ENCODE measurements around the gene CHD9NB. TPM values are rescaled to one million over a fixed set of nuclear protein-coding genes. Genes with fewer than 3 reads are reported as not detected.
"Not testable (repeated sequence)": the region's sequence is repeated elsewhere in the genome, so short reads cannot be mapped to it uniquely, and the experiment has no call there.

The CHD9NB gene
- total RNA-seq, 1 donor from 2014 or later, result 0.86 TPM

DNA sequence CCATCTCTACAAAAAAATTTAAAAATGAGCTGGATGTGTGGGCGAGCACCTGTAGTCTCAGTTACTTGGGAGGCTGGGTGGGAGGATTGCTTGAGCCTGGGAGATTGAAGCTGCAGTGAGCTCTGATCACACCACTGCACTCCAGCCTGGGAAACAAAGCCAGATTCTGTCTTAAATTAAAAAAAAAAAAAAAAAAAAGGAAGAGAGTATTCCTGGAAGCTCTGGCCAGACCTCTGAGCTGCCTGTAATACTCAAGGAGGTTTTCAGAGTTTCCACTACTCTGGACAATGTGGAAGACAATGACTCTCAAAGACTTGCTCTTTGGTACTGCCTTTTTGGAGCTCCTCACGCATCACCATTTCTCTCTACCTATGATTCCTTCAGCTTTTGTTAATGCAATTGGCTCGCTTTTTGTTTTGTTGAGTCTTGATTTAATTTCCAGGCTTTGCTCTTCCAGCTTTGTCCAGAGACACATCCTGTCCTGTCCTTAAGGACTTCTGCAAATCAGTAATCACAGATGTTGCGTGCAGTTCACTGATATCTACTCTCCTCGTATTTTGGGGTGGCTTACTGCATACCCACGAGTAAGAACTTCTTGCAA is 12.9 kb upstream of the CHD9NB start:
- no peak for DNase-seq
- ATAC-seq (ENCODE audit: poor library complexity), result peak; percentile 64
- intact Hi-C loops (cut with DNase I), result no loop called here

DNA sequence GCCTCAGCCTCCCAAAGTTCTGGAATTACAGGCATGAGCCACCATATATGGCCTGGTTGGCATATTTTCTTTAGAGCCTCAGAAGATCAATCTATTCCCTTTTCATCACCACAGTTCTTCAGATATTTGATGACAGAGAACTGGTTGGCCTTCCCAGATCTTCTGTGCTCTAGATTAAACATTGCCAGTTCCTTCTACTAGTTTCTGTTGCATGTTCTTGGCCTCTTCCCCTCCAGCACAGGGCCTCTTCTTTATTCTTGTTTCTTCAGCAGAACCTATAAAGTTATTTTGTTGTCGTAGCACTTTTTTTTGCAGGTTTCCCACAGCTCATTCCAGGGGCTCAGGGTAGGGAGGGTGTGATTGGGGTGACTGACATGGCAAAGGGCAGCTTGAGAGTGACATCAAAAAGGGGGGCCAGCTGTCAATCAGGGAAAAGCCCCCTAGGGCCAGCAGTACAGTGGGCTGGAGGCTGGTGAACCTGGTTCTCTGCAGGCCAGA is 11.4 kb upstream of the CHD9NB start:
- DNase-seq (no peak), ATAC-seq (ENCODE audit: poor library complexity) (peak; percentile 24)
- intact Hi-C loops (cut with DNase I), result no loop called here

DNA sequence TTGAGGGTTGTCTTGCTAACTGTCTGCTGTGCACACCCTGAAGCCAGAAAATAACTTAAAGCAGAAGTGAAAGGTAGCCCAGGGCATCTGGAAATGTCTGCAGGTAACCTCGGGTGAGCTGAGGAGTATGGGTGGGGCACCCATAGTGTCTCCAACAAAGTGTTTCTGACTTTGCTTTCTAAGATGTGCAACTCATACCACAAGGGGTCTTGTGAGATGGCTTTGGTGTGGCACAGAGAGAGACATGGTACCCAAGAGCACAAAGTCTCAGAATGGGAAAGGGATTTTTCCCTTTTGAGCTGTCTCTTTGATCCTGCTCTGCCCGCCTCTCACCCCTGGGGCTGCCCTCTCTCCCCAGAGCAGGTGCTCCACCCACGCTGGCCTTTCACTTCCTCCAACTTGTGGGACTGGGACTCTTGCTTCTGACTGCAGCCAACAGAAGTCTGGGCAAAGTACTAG is 9.0 kb upstream of the CHD9NB start:
- DNase-seq (peak; percentile 62), ATAC-seq (ENCODE audit: poor library complexity) (peak; percentile 57)
- intact Hi-C loops (cut with DNase I), result no loop called here

DNA sequence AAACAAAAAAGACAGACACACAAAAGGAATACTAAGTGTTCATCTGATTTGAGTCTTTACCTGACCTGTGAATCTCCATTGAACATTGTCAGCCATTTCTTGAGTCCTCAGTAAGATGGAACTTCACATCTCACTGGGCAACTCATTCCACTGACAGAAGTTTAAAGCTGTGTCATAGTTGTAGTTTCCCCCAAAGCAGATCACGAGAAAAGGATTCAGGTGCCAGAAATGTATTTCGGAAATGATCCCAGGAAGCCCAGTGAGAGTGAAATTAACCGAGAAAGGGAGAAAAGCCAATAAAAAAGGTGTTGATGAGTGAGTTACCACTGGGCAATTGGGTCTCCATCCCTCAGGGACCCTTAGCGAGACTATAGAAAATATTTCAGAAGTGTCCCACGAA is 8.6 kb upstream of the CHD9NB start:
- ATAC-seq (ENCODE audit: poor library complexity) (no peak), DNase-seq (no peak)
- intact Hi-C loops (cut with DNase I), result no loop called here

DNA sequence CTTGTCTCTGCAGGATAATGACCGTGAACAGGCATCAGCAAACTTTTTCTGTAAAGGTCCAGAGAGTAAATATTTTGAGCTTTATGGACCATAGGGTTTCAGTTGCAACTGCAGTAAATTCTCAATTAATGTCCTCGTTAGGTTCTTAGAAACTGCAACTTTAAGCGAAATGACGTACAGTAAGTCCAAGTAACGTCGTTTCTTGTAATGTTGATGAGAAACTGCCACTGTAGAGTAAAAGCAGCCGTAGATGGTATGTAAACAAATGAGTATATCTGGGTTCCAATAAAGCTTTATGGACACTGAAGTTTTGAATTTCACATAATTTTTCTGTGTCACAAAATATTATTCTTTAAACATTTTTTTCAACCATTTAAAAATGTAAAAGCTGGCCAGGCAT is 7.0 kb upstream of the CHD9NB start:
- intact Hi-C loops (cut with DNase I), result loop anchor here (5.0 to 10.0 kb wide), 4 partner anchors 33 to 225 kb away; no protein-coding TSS in a partner anchor
- ATAC-seq (ENCODE audit: poor library complexity) (no peak), DNase-seq (no peak)

DNA sequence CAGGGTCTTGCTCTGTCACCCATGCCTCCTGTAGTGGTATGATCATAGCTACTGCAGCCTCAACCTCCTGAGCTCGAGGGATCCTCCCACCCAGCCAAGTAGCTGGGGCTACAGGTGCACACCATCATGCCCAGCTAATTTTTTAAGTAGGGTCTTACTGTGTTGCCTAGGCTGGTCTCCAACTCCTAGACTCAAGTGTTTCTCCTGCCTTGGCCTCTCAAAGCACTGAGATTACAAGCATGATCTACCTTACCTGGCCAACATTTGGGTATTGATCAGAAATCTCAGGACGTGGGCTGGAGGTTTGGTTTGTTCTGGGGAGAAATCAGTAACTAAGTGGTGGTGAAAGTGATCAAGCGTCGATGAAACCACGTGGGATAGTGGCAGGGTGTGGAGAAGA is 6.2 kb upstream of the CHD9NB start:
- intact Hi-C loops (cut with DNase I), result loop anchor here (5.0 to 10.0 kb wide), 4 partner anchors 33 to 226 kb away; no protein-coding TSS in a partner anchor
- ATAC-seq (ENCODE audit: poor library complexity) (no peak), DNase-seq (no peak)

DNA sequence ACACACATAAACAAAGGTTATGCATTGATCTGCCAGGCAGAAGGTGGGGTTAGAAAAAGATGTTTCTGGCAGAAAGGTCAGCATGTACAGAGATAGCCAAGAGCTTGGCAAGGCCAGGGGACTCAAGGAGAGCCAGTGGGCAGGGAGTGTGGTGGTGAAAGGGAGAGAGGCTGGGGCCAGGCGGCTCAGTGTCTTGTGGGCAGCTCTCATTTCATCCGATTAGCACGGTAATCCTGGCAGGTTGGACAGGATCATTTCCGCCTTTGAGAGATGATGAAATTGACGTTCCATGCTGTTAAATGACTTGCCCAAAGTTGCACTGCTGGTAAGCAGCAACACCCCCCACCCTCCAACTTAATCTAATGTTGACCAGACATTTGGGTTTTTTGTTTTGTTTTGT is 5.7 kb upstream of the CHD9NB start:
- ATAC-seq (ENCODE audit: poor library complexity) (no peak), DNase-seq (no peak)
- intact Hi-C loops (cut with DNase I), result loop anchor here (5.0 to 10.0 kb wide), 4 partner anchors 34 to 226 kb away; no protein-coding TSS in a partner anchor

DNA sequence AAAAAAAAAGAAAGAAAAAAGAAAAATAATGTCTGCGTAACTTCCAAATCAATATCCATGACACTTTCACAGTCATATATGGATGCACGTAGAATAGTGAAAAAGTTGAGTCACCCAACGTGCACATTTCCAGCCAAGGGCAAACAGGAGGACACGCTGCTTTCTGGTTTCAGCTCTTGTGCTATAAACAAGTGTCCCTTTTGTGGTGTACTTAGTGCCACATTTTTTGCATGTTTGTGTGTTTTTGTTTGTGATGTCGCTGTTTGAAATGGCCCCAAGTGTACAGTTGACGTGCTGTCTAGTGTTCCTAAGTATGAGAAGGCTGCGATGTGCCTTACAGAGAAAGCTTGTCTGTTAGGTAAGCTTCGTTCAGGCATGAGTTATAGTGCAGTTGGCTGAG is 5.0 kb upstream of the CHD9NB start:
- DNase-seq (no peak), ATAC-seq (ENCODE audit: poor library complexity) (no peak)
- intact Hi-C loops (cut with DNase I), result loop anchor here (5.0 to 10.0 kb wide), 4 partner anchors 35 to 227 kb away; no protein-coding TSS in a partner anchor

DNA sequence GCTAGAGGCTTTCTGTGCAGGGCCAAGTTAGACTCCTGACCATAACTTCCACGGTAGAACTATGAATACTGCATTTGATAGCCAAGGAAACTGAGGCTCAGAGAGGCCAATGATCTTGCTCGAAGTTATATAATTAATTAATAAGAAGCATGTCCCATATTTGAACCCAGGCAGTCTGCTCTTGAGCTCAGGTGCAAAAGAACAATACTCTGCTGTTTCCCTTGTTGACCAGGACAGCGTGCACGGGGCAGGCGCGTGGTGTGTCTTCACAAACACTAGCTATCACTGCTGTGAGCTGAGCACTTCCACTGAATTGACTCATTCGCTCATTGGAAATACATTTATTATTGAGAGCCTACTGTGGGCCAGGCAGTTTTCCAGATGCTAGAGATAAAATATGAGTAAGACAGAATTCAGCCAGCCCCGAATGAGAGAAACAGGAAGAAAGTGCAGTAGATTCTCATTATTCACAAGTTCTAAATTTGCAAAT is 3.7 kb upstream of the CHD9NB start:
- ATAC-seq (ENCODE audit: poor library complexity), result no peak
- DNase-seq, result no peak
- intact Hi-C loops (cut with DNase I), result loop anchor here (5.0 to 10.0 kb wide), 4 partner anchors 36 to 228 kb away; no protein-coding TSS in a partner anchor

DNA sequence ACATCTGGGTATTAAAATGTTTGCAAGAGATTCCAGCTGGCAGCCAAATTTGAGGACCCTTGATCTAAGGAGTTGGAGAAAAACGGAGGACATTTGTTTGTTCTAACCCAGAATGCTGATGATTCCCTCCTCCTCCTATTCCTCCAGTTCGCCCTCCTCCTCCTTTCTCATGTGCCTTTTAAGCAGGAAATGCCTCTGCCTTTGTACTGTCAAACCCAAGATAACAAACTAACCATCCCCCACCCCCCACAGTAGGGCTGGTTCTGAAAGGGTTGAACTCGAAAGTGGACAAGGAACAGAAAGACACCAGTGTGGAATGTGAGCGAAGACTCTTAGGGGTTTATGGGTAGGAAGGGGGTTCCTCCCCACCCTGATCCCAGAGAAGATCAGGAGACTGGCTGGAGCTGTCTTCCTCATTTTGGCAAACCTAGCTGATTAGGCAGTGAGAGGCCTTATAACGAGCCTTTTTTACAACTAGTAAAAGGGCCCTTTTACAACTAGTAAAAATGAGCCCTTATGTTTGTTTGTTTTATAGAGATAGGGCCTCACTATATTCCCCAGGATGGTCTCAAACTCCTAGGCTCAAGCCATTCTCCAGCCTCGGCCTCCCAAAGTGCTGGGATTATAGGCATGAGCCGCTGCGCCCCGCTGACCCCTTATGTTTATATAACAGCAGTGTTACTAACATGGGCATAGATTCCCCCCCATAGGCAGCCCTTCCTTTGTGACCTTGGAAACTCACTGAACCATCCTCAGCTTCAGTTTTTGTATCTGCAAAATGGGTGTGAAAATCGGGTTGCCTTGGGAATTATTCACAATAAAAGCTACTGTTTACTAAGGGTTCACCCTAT is 3.1 kb upstream of the CHD9NB start:
- DNase-seq (no peak), ATAC-seq (ENCODE audit: poor library complexity) (peak; percentile 36)
- intact Hi-C loops (cut with DNase I), result loop anchor here (2.0 to 10.0 kb wide), 5 partner anchors 37 to 229 kb away; no protein-coding TSS in a partner anchor

DNA sequence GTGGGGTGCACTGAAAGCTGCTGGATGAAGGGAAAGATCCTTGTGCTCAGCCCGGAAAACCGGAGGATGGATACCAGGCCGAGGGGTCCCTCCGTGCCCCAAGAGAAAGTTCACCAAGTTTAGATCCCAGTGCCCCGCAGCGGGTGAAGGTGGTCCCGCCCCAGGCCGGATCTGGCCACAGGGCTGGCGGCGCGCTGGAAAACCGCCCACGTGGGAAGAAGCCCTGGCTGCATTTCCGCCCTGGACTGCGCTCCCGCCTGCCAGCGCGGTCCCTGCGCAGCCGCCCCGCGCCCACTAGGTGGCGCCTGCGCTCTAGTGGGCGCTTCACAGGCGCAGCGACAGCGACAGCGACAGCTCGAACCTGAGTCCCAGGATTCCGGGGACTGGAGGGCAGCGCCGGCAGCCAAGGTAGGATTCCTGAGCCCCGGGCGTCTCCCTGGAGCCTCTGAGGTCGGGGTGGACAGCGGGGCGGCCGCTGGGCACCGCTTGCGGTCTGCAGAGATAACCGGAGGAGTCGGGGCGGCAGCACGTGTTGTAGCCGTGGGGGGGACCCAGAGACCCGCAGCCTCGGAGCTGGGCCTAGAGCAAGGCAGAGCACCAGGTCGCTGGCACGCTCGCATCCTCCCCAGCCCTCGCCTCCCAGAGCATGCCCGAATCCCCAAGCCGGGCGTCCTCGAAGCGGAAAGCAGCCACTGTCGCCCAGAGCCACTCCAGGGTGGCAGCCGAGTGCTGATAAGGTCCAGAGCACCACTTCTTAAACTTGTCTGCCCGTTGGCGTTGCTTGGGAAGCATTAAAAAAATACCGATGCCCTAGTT is 2.2 kb upstream of the CHD9NB start, which contains the start of gene CHD9:
Gene CHD9, plus strand, starts transcription at position 322 of the 816 bp plus-strand sequence. CDS start 101,099 bp downstream, outside the sequence.
- DNase-seq, result peak; percentile 91

DNA sequence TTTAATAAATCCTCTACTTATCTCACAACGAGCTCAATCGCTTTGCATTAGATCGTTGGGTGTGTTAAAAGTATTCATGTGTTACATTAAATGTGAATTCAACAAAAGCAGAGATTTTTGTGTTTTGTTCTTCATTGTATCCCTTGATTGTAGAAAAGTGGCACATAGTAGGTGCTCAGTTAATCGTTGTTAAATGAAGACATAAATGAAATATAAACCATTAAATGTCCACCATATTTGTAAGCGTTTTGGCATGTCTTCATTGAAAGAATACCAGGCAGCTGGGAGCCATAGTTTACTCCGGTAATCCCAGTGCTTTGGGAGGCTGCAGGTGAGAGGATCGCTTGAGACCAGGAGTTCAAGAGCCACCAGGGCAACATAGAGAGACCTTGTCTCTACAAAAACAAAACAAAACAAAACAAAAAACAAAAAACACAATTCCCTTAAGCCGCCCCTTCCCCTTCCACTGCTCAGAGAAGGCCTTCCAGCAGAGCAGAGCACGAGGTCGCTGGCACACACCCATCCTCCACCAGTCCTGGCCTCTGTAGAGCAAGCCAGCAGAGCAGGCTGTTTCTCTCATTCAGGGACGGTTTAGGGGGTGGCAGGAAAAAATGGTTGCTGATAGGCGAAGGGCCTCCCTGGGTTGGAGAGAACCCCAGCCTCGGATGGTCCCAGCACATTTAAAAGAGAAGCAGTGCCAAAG is 1.4 kb upstream of the CHD9NB start:
- intact Hi-C loops (cut with DNase I), result loop anchor here (2.0 to 10.0 kb wide), 3 partner anchors 77 to 231 kb away; no protein-coding TSS in a partner anchor
- DNase-seq, result peak; percentile 78

More for the DNA sequence above, 2.2 kb upstream of the CHD9NB start, which contains the start of gene CHD9:
- peak; percentile 96 for ATAC-seq (ENCODE audit: poor library complexity)
- intact Hi-C loops (cut with DNase I), result loop anchor here (2.0 to 10.0 kb wide), 5 partner anchors 37 to 230 kb away; no protein-coding TSS in a partner anchor

DNA sequence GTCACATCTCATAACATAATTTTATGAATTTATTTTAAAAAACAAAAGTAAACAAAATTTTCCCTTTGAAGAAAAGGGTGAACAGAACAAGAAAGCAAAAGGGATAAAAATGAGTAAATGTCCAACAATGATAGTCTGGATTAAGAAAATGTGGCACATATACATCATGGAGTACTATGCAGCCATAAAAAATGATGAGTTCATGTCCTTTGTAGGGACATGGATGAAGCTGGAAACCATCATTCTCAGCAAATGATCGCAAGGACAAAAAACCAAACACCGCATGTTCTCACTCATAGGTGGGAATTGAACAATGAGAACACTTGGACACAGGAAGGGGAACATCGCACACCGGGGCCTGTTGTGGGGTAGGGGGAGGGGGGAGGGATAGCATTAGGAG is 1.4 kb downstream of the CHD9NB start:
- not testable (repeated sequence) for ATAC-seq (ENCODE audit: poor library complexity); DNase-seq
- intact Hi-C loops (cut with DNase I), result loop anchor here (10.0 kb wide), 2 partner anchors 104 to 234 kb away; no protein-coding TSS in a partner anchor

More for the DNA sequence above, 1.4 kb upstream of the CHD9NB start:
- peak; percentile 39 for ATAC-seq (ENCODE audit: poor library complexity)

DNA sequence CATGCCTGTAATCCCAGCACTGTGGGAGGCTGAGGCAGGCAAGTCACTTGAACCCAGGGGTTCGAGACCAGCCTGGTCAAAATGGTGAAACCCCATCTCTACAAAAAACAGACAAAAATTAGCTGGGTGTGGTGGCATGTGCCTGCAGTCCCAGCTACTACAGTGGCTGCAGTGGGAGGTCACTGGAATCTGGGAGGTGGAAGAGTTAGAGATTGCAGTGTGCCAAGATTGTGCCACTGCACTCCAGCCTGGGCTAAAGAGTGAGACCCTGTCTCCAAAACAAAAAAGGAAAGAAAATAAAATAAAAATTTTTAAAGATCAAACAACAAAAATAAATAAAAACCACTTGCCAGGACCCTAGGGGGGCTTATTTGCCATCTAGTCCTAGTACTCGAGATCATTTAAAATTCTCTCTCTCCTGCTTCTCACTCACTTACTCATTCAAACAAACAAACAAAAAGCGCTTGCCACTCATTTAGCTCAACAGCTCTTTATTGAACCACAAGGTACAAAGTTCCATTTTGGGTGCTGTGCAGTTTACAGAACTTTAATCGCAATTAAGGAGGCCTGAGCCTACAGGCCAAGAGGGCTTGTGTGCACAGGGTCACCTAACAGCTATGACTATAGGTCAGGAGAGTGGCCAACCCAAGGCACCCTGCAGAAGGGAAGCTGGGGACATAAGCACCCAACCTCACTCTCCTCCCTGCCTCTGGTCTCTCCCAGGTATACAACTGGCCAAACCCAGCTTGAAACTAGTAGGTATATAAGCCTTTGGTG is 4.4 kb downstream of the CHD9NB start:
- intact Hi-C loops (cut with DNase I), result no loop called here
- no peak for ATAC-seq (ENCODE audit: poor library complexity)
- no peak for DNase-seq

DNA sequence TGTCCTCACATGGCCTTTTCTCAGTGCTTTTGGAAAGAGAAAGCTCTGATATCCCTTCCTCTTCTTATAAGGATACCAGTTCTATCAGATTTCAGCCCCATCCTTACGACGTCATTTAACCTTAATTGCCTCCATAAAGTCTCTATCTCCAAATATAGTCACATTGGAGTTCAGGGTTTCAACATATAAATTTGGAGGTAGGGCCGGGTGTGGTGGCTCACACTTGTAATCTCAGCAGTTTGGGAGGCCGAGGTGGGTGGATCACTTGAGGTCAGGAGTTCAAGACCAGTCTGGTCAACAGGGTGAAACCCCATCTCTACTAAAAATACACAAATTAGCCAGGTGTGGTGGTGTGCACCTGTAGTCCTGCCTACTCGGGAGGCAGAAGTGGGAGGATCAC is 5.2 kb downstream of the CHD9NB start:
- DNase-seq; ATAC-seq (ENCODE audit: poor library complexity); intact Hi-C loops (cut with DNase I): not testable (repeated sequence)

DNA sequence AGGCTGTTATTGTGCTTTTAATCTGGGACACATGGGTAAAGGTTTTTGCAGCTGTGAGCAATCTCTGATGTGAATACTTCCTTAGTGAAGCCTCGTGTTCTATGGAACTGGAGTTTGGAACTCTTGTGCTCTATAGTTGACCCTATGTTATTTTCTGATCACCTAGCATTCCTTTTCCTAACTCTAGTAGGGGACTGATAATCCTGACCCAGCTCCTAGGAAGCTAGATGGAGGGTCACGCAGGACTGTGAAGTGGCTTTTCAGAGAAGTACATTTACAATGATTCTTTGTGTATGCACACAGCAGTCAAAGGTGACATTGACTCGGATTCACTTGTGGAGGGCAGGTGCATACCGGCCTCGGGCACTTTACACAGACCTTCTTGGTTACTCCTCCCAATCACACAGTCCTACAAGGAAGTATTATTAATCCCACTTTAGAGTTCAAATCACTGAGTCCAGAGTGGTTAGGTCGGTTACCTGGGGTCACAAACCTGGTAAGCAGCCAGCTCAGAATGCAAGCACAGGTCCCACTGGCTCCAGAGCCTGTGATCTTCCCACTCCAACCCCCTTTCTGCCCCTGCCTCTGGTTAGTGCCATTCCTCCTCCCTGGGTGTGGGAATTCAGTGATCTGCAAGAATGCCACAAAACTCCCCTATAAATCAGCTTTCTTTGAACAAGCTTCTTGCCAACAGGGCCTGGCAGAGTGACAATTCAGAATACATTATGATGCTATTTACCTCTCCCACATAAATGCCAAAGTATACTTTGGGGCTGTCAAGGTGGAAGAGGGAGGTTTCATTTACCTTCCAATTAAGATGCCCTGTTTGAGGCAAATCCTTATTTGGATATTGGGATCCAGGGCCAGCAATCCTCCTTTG is 7.1 kb downstream of the CHD9NB start:
- DNase-seq (no peak), ATAC-seq (ENCODE audit: poor library complexity) (no peak)
- intact Hi-C loops (cut with DNase I), result no loop called here

Data from Right ventricle myocardium superior (tissue), 1 donor.